ENCODE results near the gene FOXN1.

FOXN1 gene

DNA sequence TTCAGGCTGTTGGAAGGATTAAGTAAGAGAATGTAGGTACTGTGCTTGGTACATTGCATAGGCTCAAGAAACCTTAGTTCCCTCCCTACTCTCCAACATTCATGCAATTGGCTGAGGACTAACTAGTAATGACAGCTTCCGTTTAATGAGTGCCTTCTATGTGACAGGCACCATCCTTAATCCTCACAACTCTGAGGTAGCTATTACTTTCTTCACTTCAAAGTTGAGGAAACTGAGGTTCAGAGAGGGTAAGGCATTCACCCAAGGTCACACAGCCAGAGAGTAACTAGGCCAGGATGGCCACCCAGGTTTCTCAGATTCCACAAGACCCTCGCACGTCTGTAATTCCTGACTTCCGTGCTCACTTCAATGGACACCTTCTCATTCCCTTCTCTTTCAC is 24.1 kb downstream of the FOXN1 start:
- DNase-seq (ENCODE audit: extremely low read depth, low read depth): no peak
- TF ChIP-seq, protein P1, sequence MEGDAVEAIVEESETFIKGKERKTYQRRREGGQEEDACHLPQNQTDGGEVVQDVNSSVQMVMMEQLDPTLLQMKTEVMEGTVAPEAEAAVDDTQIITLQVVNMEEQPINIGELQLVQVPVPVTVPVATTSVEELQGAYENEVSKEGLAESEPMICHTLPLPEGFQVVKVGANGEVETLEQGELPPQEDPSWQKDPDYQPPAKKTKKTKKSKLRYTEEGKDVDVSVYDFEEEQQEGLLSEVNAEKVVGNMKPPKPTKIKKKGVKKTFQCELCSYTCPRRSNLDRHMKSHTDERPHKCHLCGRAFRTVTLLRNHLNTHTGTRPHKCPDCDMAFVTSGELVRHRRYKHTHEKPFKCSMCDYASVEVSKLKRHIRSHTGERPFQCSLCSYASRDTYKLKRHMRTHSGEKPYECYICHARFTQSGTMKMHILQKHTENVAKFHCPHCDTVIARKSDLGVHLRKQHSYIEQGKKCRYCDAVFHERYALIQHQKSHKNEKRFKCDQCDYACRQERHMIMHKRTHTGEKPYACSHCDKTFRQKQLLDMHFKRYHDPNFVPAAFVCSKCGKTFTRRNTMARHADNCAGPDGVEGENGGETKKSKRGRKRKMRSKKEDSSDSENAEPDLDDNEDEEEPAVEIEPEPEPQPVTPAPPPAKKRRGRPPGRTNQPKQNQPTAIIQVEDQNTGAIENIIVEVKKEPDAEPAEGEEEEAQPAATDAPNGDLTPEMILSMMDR (IDR thresholded peaks at IDR 0.05; ENCODE audit: low read depth, low read length): no peak

DNA sequence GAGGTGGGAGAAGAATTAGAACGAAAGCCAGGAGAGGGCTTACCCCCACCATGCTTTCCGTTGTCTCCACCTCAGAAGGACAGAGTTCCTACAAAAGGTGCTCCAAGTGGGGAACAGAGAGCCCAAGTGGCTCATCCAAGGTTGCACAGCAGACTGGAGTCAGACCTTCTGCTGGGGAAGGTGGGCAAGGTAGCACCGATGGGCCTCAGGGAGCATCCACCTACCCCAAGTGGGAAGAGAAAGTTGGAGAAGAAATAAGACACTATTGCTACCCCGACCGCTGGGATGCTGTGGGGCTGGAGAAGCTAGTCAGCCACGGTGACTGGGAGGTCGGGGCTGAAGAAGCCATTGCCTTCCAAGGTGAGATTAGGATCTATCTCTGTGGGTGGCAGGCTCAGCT is 24.8 kb downstream of the FOXN1 start:
- DNase-seq (ENCODE audit: extremely low read depth, low read depth): no peak
- TF ChIP-seq, protein P1 (IDR thresholded peaks at IDR 0.05; ENCODE audit: low read depth, low read length): no peak

DNA sequence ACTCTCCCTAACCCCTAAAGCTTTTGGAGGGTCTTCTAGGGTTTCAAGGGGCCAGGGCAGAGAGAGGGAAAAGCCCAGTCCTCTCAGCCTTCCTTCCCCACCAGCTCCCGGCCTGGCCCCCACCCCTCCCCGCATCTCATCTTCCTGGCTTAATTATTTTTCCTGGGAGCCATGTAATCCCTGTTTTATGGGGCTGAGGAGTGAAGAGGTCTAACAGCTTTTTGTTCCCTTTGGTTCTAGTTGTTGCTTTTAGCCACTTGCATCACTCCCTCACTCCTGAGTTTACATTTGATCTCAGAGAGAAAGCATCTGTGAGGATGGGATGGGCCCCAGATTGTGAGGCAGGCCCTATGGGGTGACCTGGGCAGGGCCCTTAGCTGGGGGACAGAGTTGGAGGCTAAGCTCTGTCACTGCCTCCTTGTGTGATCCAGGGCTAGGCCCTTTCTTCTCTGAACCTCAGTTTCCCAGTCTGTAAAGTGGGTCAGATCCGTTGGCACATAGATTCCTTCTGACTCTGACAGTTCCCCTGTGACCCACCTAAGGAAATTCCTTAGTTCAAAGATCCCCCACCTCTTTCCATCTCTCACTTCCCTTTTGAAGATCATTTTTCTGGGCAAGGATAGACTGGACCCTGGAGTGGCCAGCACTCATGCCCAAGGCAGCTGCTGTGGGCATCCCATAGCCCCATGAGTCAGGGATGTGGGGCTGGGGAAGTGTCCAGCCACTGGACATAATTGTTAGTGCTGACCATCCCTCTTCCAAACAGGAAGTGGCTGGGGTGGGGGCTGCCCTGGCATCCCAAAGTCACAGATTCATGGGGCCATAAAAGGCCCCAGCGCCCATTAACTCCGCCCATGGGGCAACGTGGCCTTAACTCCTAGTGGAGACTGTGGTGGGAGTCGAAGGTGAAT is 26.2 kb downstream of the FOXN1 start:
- TF ChIP-seq, protein P1 (IDR thresholded peaks at IDR 0.05; ENCODE audit: low read depth, low read length): no peak
- DNase-seq (ENCODE audit: extremely low read depth, low read depth): no peak

DNA sequence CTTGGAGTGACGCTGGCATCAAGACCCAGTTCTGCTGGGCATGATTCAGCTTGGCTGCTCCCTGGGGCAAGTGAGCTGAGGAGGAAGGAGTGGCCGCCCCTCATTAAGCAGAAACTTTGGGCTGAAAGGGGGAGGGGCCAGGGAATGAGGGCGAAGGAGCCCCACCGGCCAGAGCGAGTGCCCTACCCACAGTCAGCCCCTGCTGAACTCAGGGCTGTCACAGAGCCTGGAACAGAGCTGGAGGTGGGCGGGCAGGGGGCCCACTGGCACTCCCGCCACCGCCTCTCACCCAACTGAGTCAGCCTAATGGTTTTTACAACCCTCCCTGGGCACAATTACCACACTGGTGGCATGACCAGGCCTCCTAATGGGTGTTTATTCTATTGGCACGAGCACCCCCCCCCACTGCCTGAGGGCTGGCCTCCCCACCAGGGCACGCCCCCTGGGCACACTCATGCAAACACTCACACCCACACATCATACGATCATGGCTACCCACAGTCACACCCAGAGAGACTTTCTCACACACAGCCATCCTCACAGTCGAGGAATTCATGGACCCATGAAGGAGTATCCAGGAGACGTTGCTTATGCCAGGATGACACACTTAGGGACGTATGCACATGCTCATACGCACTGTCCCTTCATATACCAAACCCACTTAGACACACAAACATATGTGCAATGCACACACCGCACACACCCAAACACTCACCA is 27.1 kb downstream of the FOXN1 start:
- TF ChIP-seq, protein P1 (IDR thresholded peaks at IDR 0.05; ENCODE audit: low read depth, low read length): no peak
- DNase-seq (ENCODE audit: extremely low read depth, low read depth): no peak

DNA sequence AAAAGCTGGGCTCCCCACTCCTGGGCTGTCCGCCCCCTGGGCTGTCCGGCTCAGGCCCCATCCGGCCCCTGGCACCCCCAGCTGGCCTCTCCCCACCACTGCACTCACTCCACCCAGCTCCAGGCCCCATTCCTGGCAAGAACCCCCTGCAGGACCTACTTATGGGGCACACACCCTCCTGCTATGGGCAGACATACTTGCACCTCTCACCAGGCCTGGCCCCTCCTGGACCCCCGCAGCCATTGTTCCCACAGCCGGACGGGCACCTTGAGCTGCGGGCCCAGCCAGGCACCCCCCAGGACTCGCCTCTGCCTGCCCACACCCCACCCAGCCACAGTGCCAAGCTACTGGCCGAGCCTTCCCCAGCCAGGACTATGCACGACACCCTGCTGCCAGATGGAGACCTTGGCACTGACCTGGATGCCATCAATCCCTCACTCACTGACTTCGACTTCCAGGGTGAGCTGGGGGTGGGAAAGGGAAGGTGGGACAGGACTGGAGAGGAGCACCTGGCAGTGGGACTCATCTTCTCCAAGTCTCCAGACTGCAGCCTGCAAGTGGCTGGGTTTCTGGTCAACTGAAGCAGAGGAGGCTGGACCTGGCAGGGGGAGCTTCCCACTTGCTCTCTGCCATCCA is 28.7 kb downstream of the FOXN1 start:
- TF ChIP-seq, protein P1 (IDR thresholded peaks at IDR 0.05; ENCODE audit: low read depth, low read length): no peak
- DNase-seq (ENCODE audit: extremely low read depth, low read depth): no peak

DNA sequence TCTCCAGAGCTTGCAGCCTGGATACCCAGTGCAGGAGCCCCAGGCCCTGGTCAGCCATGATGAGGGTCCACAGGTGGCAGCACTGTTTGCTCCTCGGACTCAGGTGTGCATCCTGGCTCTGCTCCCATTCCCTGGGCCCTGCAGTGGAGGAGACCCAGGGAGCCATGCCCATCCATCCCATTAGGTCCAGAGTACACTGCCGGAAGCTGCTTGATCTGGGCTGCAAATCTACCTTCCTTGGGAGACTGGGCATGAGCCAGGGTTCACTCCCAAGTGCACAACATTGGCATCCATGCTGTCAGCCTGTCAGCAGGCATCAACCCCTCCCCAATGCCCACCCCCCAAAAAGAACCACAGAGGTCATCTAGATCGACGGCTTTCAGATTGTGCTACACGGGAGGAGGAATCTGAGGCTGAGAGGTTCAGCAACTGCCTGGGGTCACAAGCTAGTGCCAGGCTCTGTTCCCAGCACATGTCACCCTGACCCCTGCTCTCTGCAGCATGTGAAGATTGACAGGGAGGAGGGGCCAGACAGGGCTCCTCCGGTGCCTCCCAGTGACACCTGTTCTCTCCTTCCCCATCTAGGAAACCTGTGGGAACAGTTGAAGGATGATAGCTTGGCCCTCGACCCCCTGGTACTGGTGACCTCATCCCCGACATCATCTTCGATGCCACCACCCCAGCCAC is 30.5 kb downstream of the FOXN1 start:
- TF ChIP-seq, protein P1 (IDR thresholded peaks at IDR 0.05; ENCODE audit: low read depth, low read length): no peak

More for the DNA sequence above, 30.5 kb downstream of the FOXN1 start:
- DNase-seq (ENCODE audit: extremely low read depth, low read depth): no peak
